Astrocyte (in vitro differentiated cells and primary cell): Measurements from ENCODE around the gene ATP5PB.

Source experiments
- CTCF ChIP-seq: IDR thresholded peaks from 2 replicates; pipeline ENCODE4 v1.5.1; 2011; ENCODE audit warnings: low read depth, mild to moderate bottlenecking, inconsistent platforms, low read length, moderate library complexity; ENCODE audit not compliant: insufficient read depth
- EZH2 ChIP-seq: IDR thresholded peaks from 2 replicates; pipeline ENCODE4 v1.6.1; 2012; ENCODE audit warnings: mild to moderate bottlenecking, low read length, inconsistent platforms; ENCODE audit not compliant: insufficient read depth

GRCh38 chr1:111487133-111487532 is 37.9 kb downstream of the ATP5PB start:
- TF ChIP-seq CTCF: no peak
- no peak for TF ChIP-seq EZH2
